Adrenal gland (tissue), 12 donors: Measurements from ENCODE around the gene DDX6. TPM values are rescaled to one million over a fixed set of nuclear protein-coding genes. Genes with fewer than 3 reads are reported as not detected.
"Not testable (repeated sequence)": the region's sequence is repeated elsewhere in the genome, so short reads cannot be mapped to it uniquely, and the experiment has no call there.

ENCODE experiments used
- DNase-seq, 7 donors: peaks; one replicate each; pipeline ENCODE4 v3.0.0-alpha.2; 2019 to 2020
- H3K27ac ChIP-seq, 5 donors: fragments of 200-600 bp; sonication (generic) in 4 of 5; 1 replicate in 3 of 5; 2 replicates in 2 of 5; pipeline versions ENCODE4 v1.5.1 to v1.8.0; 2016 to 2020; ENCODE audit warnings: mild to moderate bottlenecking in 1 of 5
- H3K27me3 ChIP-seq: fragments of 200-600 bp; 2 replicates; pipeline ENCODE4 v1.8.0; 2021
- H3K36me3 ChIP-seq, 2 donors: fragments of 200-600 bp; replicated peaks in 1 of 2; 1 replicate in 1 of 2; 2 replicates in 1 of 2; pipeline versions ENCODE4 v1.5.1 to v1.8.0; 2018 to 2022
- H3K4me1 ChIP-seq, 2 donors: fragments of 200-600 bp; replicated peaks in 1 of 2; 1 replicate in 1 of 2; 2 replicates in 1 of 2; pipeline versions ENCODE4 v1.5.1 to v1.8.0; 2018 to 2021
- H3K4me3 ChIP-seq, 4 donors: fragments of 200-600 bp; sonication (generic) in 3 of 4; one replicate each; pipeline ENCODE4 v1.5.1; 2016 to 2018
- H3K9me3 ChIP-seq, 3 donors: fragments of 200-600 bp; sonication (generic) in 1 of 3; replicated peaks in 1 of 3; 1 replicate in 2 of 3; 2 replicates in 1 of 3; pipeline versions ENCODE4 v1.5.1 to v1.8.0; 2016 to 2021
- CTCF ChIP-seq, 6 experiments: fragments of 450-650 bp in 4 of 6; fragments of 200-600 bp in 2 of 6; sonication (generic) in 1 of 6; IDR thresholded peaks; 1 replicate in 5 of 6; 2 replicates in 1 of 6; pipeline versions ENCODE4 v1.5.1 to v1.8.0; 2016 to 2021; ENCODE audit warnings: antibody characterized with exemption in 6 of 6, mild to moderate bottlenecking in 2 of 6, moderate library complexity in 1 of 6
- POLR2A ChIP-seq, 2 donors: fragments of 450-650 bp; IDR thresholded peaks; one replicate each; pipeline ENCODE4 v1.6.1; 2017; ENCODE audit warnings: antibody characterized with exemption in 2 of 2, mild to moderate bottlenecking in 2 of 2, moderate library complexity in 1 of 2
- WGBS, 4 donors: extraction: QIAGEN DNeasy Blood & Tissue Kit in 2 of 4; methylation state at CpG; one replicate each; pipeline versions ENCODE4 v1.1.5 to v1.1.7; 2013 to 2017; 5-methylcytosine and 5-hydroxymethylcytosine counted together
- intact Hi-C, 2 donors: fragments of 100-400 bp; cut with DNase I; formaldehyde crosslinking; loops; one replicate each; pipeline versions ENCODE4 v1.14.1 to v1.15.0; 2022 to 2023
- polyA plus RNA-seq, 3 donors: library from polyadenylated mRNA; stranded (reverse); fragments of 200-250 nt in 2 of 3; fragments of 350-450 nt in 1 of 3; fragmentation: Illumina TruSeq in 1 of 3; extraction: RNeasy Lipid Tissue Mini Kit (QIAGEN cat#74804) in 1 of 3; gene quantifications; one replicate each; pipeline ENCODE4 v1.2.3, GENCODE V29; 2013 to 2014
- total RNA-seq, 9 donors: library from RNA; depleted of rRNA in 4 of 9; stranded (reverse); fragments of >200 nt in 4 of 9; fragments of 120-200 nt in 1 of 9; fragmentation: NEBNext Ultra II Directional in 1 of 9; extraction: Animal tissue kit (Norgen Biotek cat#: 25700) in 1 of 9; gene quantifications; one replicate each; pipeline versions ENCODE4 v1.1.0 to v1.2.4, GENCODE V29; 2013 to 2023
- donor health status: healthy with polysubstance abuse.
- donor health status: Bipolar disorder and iron deficiency.
- donor health status: DM: yes; HTN: yes; CAD: no.
- donor health status: DM: no; HTN: no; CAD: no.
- donor health status: DM: no; HTN: no; CAD: no.
- donor health status: DM: yes; HTN: yes; CAD: no.

The DDX6 gene
- total and polyA plus RNA-seq, 12 donors, result 17.6 to 138 (median 92.4) TPM

- intact Hi-C loops, result no loop called here
- TF ChIP-seq POLR2A (IDR thresholded peaks at IDR 0.05) (no peak), CTCF (IDR thresholded peaks at IDR 0.05) (no peak)
- 6 to 27% (median 24%) methylated on average over 1 of the region's 1 CpG for WGBS, 4 donors
Measured at GRCh38 chr11:118740892-118741291, 50.1 kb downstream of the DDX6 start.

GRCh38 chr11:118735203-118735602, 55.8 kb downstream of the DDX6 start:
- WGBS, 4 donors, result 79 to 94% (median 87%) methylated on average over 1 to 2 of the region's 2 CpGs

More at GRCh38 chr11:118740892-118741291, 50.1 kb downstream of the DDX6 start:
- Histone ChIP-seq H3K36me3 (no peaks in the 10 kb centered on the region), H3K4me3 (no peak overlapping the region), H3K27me3 (no peaks in the 10 kb centered on the region), H3K9me3 (no peaks in the 10 kb centered on the region), H3K4me1 (no peaks in the 10 kb centered on the region), H3K27ac (no peak overlapping the region)
- DNase-seq, result no peak

GRCh38 chr11:118734031-118734430, 56.9 kb downstream of the DDX6 start:
- TF ChIP-seq CTCF (IDR thresholded peaks at IDR 0.05) (no peak), POLR2A (IDR thresholded peaks at IDR 0.05) (no peak)
- no peak overlapping the region for H3K27ac ChIP-seq
- H3K27me3 ChIP-seq, result no peaks in the 10 kb centered on the region
- no peak overlapping the region for H3K4me3 ChIP-seq
- DNase-seq, result no peak
- WGBS, 4 donors, result 38 to 57% (median 52%) methylated on average over 4 of the region's 4 CpGs
- intact Hi-C loops, result no loop called here
- H3K9me3 ChIP-seq, result no peaks in the 10 kb centered on the region
- H3K36me3 ChIP-seq, result no peaks in the 10 kb centered on the region
- no peaks in the 10 kb centered on the region for H3K4me1 ChIP-seq

More at GRCh38 chr11:118735203-118735602, 55.8 kb downstream of the DDX6 start:
- Histone ChIP-seq H3K9me3 (no peaks in the 10 kb centered on the region), H3K4me3 (no peak overlapping the region), H3K27me3 (no peaks in the 10 kb centered on the region), H3K27ac (no peak overlapping the region), H3K4me1 (no peaks in the 10 kb centered on the region), H3K36me3 (no peaks in the 10 kb centered on the region)
- no peak for DNase-seq
- intact Hi-C loops, result no loop called here
- TF ChIP-seq CTCF (IDR thresholded peaks at IDR 0.05) (no peak), POLR2A (IDR thresholded peaks at IDR 0.05) (no peak)

- H3K9me3 ChIP-seq, H3K27me3 ChIP-seq, H3K4me1 ChIP-seq, intact Hi-C loops, DNase-seq, H3K36me3 ChIP-seq, H3K4me3 ChIP-seq, H3K27ac ChIP-seq: not testable (repeated sequence)
- WGBS, 4 donors, result 62 to 72% (median 67%) methylated on average over 3 to 4 of the region's 6 CpGs
Measured at GRCh38 chr11:118729753-118730152, 61.2 kb downstream of the DDX6 start.

GRCh38 chr11:118728112-118728511, 62.9 kb downstream of the DDX6 start:
- H3K4me3 ChIP-seq, H3K4me1 ChIP-seq, H3K27me3 ChIP-seq, H3K9me3 ChIP-seq, H3K36me3 ChIP-seq, DNase-seq, H3K27ac ChIP-seq, intact Hi-C loops: not testable (repeated sequence)
- WGBS, 4 donors, result 85 to 92% (median 91%) methylated on average over 10 of the region's 10 CpGs

GRCh38 chr11:118727721-118728066, 63.3 kb downstream of the DDX6 start:
- 62 to 89% (median 69%) methylated on average over 1 to 2 of the region's 2 CpGs for WGBS, 4 donors

GRCh38 chr11:118727001-118727720, 63.8 kb downstream of the DDX6 start:
- 53 to 77% (median 70%) methylated on average over 6 to 8 of the region's 8 CpGs for WGBS, 4 donors
- H3K4me1 ChIP-seq, DNase-seq, H3K27me3 ChIP-seq, H3K9me3 ChIP-seq, H3K36me3 ChIP-seq, H3K27ac ChIP-seq, intact Hi-C loops, H3K4me3 ChIP-seq: not testable (repeated sequence)

More at GRCh38 chr11:118727721-118728066, 63.3 kb downstream of the DDX6 start:
- intact Hi-C loops, H3K27ac ChIP-seq, H3K4me3 ChIP-seq, H3K27me3 ChIP-seq, DNase-seq, H3K4me1 ChIP-seq, H3K36me3 ChIP-seq, H3K9me3 ChIP-seq: not testable (repeated sequence)

GRCh38 chr11:118721478-118722015, 69.4 kb downstream of the DDX6 start:
- intact Hi-C loops, H3K9me3 ChIP-seq, H3K4me3 ChIP-seq, H3K27ac ChIP-seq, DNase-seq, H3K36me3 ChIP-seq, H3K4me1 ChIP-seq, H3K27me3 ChIP-seq: not testable (repeated sequence)
- WGBS, 4 donors, result 73 to 98% (median 79%) methylated on average over 3 to 7 of the region's 10 CpGs
